Hematopoietic multipotent progenitor cell treated with erythropoietin and hydrocortisone succinate and interleukin-3 and kit ligand, for 4 days (in vitro differentiated cells): ENCODE results near the gene PDE4D.

Experiments
- DNase-seq: peaks from one replicate; pipeline ENCODE4 v3.0.0-alpha.2; 2015

PDE4D gene

GRCh38 chr5:59542306-59542705 is 351.2 kb downstream of the PDE4D start:
- no peak for DNase-seq

- DNase-seq: no peak
Measured at GRCh38 chr5:59540366-59540765, 353.2 kb downstream of the PDE4D start.

- DNase-seq: no peak
Measured at GRCh38 chr5:59538750-59539121, 354.8 kb downstream of the PDE4D start.

GRCh38 chr5:59537961-59538749 is 355.4 kb downstream of the PDE4D start:
- DNase-seq: no peak

GRCh38 chr5:59536875-59537274 is 356.7 kb downstream of the PDE4D start:
- no peak for DNase-seq

GRCh38 chr5:59535561-59535960 is 358.0 kb downstream of the PDE4D start:
- no peak for DNase-seq

GRCh38 chr5:59533730-59534108 is 359.8 kb downstream of the PDE4D start:
- no peak for DNase-seq

- no peak for DNase-seq
Measured at GRCh38 chr5:59532979-59533729, 360.4 kb downstream of the PDE4D start.

- no peak for DNase-seq
Measured at GRCh38 chr5:59529239-59529638, 364.3 kb downstream of the PDE4D start.

GRCh38 chr5:59528202-59528862 is 365.2 kb downstream of the PDE4D start:
- DNase-seq: no peak

- DNase-seq: peak; percentile 36
Measured at GRCh38 chr5:59525957-59526356, 367.6 kb downstream of the PDE4D start.

- DNase-seq: no peak
Measured at GRCh38 chr5:59525311-59525710, 368.2 kb downstream of the PDE4D start.

GRCh38 chr5:59522201-59522831 is 371.2 kb downstream of the PDE4D start:
- no peak for DNase-seq

- DNase-seq: peak; percentile 56
Measured at GRCh38 chr5:59521476-59521875, 372.1 kb downstream of the PDE4D start.

GRCh38 chr5:59519338-59519737 is 374.2 kb downstream of the PDE4D start:
- no peak for DNase-seq

- DNase-seq: no peak
Measured at GRCh38 chr5:59517926-59518585, 375.5 kb downstream of the PDE4D start.

GRCh38 chr5:59516161-59516560 is 377.4 kb downstream of the PDE4D start:
- no peak for DNase-seq

- DNase-seq: peak; percentile 80
Measured at GRCh38 chr5:59506285-59506877, 387.1 kb downstream of the PDE4D start.

- DNase-seq: no peak
Measured at GRCh38 chr5:59504043-59504442, 389.5 kb downstream of the PDE4D start.

GRCh38 chr5:59503220-59503619 is 390.3 kb downstream of the PDE4D start:
- no peak for DNase-seq

GRCh38 chr5:59501316-59501715 is 392.2 kb downstream of the PDE4D start:
- no peak for DNase-seq

GRCh38 chr5:59500014-59500413 is 393.5 kb downstream of the PDE4D start:
- no peak for DNase-seq
